Calu3 (cell line): ENCODE results near the gene GRK6. TPM values are rescaled to one million over a fixed set of nuclear protein-coding genes. Genes with fewer than 3 reads are reported as not detected.
A peak's percentile ranks its signal among the peaks of the same experiment; 100 is the strongest.

Experiments
- BruUV-seq: library from RNA; stranded (reverse); fragments of 400-500 nt; replicated peaks from 2 replicates; lab custom pipeline; 2021; lab: Mats Ljungman, UMichigan
- CTCF ChIA-PET: fragments of 300-600 bp; sonication (Branson Sonifier 250); formaldehyde crosslinking; loops from one replicate; lab custom pipeline; 2022; ENCODE audit warnings: antibody characterized with exemption; lab: Charles Lee
- DNase-seq: peaks from one replicate; pipeline ENCODE4 v3.0.0; 2022
- H3K27ac Mint-ChIP-seq: one replicate; pipeline ENCODE4 v1.8.0; 2022; ENCODE audit warnings: mixed read lengths; ENCODE audit not compliant: unreplicated experiment
- H3K27me3 Mint-ChIP-seq: one replicate; pipeline ENCODE4 v1.8.0; 2022; ENCODE audit warnings: mixed read lengths; ENCODE audit not compliant: unreplicated experiment
- H3K36me3 Mint-ChIP-seq: one replicate; pipeline ENCODE4 v1.8.0; 2022; ENCODE audit warnings: mild to moderate bottlenecking, moderate library complexity, mixed read lengths; ENCODE audit not compliant: insufficient read depth, unreplicated experiment
- H3K4me1 Mint-ChIP-seq: one replicate; pipeline ENCODE4 v1.8.0; 2022; ENCODE audit warnings: mild to moderate bottlenecking, low read depth, mixed read lengths; ENCODE audit not compliant: unreplicated experiment
- H3K4me3 Mint-ChIP-seq: one replicate; pipeline ENCODE4 v1.8.0; 2022; ENCODE audit warnings: mild to moderate bottlenecking, low read depth, moderate library complexity, mixed read lengths; ENCODE audit not compliant: unreplicated experiment
- H3K9me3 Mint-ChIP-seq: one replicate; pipeline ENCODE4 v1.8.0; 2022; ENCODE audit warnings: low read depth, mixed read lengths; ENCODE audit not compliant: unreplicated experiment
- intact Hi-C: fragments of 100-400 bp; cut with micrococcal nuclease; formaldehyde crosslinking; loops from one replicate; pipeline ENCODE4 v1.10.0; 2022; ENCODE audit not compliant: unreplicated experiment
- total RNA-seq: library from RNA; stranded (reverse); gene quantifications from 2 replicates; pipeline ENCODE4 v1.2.3, GENCODE V29; 2022
- TF ChIP-seq, protein P1 (sequence below): fragments of 200-600 bp; IDR thresholded peaks from one replicate; pipeline ENCODE4 v1.8.0; 2022; ENCODE audit warnings: antibody characterized with exemption; ENCODE audit not compliant: unreplicated experiment

GRK6 gene
- total RNA-seq, 1 experiment from 2014 or later: 72.6 TPM

DNA sequence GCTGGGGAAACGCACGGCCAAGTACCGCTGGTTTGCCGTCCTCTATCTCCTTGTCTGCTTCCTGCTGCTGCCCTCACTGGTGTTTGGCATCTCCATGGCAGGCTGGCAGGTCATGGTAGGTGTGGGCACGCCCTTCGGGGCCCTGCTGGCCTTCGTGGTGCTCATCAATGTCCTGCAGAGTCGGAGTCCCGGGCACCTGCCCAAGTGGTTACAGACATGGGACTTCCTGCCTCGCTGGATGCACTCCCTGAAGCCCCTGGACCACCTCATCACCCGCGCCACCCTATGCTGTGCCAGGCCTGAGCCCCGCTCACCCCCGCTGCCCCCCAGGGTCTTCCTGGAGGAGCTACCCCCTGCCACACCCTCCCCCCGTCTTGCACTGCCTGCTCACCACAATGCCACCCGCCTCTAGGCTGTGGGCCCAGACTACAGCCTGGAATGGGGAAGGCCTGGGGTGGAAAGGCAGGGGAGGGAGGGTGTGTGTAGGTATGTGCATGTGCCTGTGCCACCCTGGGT lies 28.5 kb upstream of the GRK6 start:
- no peak overlapping the region for H3K27ac Mint-ChIP-seq
- no peaks in the 10 kb centered on the region for H3K4me1 Mint-ChIP-seq
- no peaks in the 10 kb centered on the region for H3K9me3 Mint-ChIP-seq
- TF ChIP-seq, protein P1, sequence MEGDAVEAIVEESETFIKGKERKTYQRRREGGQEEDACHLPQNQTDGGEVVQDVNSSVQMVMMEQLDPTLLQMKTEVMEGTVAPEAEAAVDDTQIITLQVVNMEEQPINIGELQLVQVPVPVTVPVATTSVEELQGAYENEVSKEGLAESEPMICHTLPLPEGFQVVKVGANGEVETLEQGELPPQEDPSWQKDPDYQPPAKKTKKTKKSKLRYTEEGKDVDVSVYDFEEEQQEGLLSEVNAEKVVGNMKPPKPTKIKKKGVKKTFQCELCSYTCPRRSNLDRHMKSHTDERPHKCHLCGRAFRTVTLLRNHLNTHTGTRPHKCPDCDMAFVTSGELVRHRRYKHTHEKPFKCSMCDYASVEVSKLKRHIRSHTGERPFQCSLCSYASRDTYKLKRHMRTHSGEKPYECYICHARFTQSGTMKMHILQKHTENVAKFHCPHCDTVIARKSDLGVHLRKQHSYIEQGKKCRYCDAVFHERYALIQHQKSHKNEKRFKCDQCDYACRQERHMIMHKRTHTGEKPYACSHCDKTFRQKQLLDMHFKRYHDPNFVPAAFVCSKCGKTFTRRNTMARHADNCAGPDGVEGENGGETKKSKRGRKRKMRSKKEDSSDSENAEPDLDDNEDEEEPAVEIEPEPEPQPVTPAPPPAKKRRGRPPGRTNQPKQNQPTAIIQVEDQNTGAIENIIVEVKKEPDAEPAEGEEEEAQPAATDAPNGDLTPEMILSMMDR: no peak
- H3K27me3 Mint-ChIP-seq: no peaks in the 10 kb centered on the region
- no peak overlapping the region for H3K4me3 Mint-ChIP-seq
- CTCF ChIA-PET: interaction anchor here (0.7 kb wide), 1 partner anchor 99 kb away, joined by 3 read pairs; no protein-coding TSS in a partner anchor
- DNase-seq: no peak
- peaks cover 11% of the 10 kb centered on the region for H3K36me3 Mint-ChIP-seq
- intact Hi-C loops: no loop called here
- no TSS peak for BruUV-seq

DNA sequence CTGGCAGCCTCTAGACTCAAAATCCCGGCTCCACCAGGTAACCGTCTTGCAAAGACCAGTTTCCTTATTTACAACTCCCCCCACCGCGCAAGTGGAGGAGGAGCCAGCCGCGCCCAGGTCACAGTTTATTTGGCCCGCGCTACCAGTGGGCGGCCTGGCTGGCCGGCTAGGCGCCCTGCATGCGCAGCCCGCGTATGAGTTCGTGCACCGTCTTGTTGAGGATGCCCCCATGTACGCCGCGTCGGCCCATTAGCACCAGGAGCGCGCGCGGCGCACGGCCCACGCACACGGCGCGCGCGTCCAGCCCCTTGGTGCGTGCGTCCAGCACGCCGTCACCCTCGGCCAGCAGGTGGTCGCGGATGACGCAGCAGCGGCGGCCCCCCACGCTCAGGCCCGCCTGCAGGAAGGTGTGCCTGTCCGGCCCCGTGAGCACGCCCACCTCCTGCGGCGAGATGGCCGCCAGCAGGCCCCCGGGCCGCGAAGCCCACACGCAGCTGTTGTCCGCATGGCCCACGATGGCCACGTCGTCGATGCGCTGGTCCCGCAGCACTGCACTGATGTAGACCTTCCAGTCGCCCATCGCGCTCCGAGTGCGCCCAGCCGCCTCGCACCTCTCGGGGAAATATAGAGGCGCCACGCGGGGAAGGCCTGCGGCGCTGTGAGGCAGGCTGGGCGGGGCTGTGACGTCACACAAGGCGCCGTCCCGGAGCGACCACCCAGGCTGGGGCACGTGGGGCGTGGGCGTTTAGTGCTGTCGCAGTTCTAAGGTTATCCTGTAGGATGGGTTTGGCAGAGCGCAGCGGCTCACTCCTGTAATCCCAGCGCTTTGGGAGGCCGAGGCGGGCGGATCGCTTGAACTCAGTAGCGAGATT lies 26.2 kb upstream of the GRK6 start, which contains the start of gene PFN3:
Gene PFN3, minus strand, starts transcription at position 665 of the 872 bp plus-strand sequence. Its CDS starts 85 bp downstream, at position 580.
- H3K27ac Mint-ChIP-seq: no peak within 1 kb of the TSS
- H3K9me3 Mint-ChIP-seq: no peaks in the 10 kb centered on the region
- H3K36me3 Mint-ChIP-seq: peaks cover 34% of the 10 kb centered on the region
- no peak for DNase-seq
- BruUV-seq: no TSS peak
- H3K27me3 Mint-ChIP-seq: no peaks in the 10 kb centered on the region
- no peak within 1 kb of the TSS for H3K4me3 Mint-ChIP-seq
- TF ChIP-seq, protein P1: no peak
- intact Hi-C loops: no loop called here
- H3K4me1 Mint-ChIP-seq: peaks cover 9% of the 10 kb centered on the region
- CTCF ChIA-PET: interaction anchor here (5.2 kb wide), 1 partner anchor 46 kb away, joined by 57 read pairs; the partner anchor contains the start of gene PRR7

DNA sequence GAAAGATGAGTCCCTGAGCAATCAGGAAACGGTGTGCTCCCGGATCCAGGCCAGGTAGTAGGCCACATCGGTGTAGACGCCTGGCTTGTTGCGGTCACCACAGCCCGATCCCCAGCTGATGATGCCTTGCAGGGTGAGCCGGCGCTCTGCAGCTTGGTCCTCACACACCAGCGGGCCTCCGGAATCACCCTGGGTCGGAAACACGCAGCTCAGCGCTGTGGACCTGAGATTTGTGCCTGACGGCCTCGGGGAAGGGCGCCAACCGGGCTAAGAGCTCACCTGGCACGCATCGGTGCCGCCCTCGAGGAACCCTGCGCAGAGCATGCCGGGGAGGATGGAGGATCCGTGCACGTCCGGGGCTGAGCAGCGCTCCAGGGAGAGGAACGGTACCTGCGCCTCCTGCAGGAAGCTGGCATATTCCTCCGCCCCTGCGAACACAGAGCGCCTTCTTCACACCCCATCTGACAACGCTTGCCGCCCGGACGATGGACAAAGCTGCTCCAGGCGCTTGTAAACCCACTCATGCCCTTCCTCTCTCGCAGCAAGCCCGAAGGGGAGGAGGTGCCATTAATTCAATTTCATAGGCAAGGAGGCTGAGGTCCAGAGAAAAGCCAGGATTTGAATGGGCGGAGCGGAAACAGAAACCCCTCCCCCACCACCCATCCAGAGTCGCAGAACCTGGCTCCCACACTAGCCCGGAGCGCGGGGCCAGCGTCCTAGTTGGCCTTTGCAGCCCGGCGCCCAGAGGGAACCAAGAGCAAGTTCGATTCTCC lies 24.0 kb upstream of the GRK6 start:
- peak overlapping the region; percentile 77 for H3K4me3 Mint-ChIP-seq
- no peaks in the 10 kb centered on the region for H3K9me3 Mint-ChIP-seq
- TSS peak; percentile 41 for BruUV-seq
- intact Hi-C loops: loop anchor here (1.0 to 2.0 kb wide), 2 partner anchors 52 to 288 kb away; no protein-coding TSS in a partner anchor
- DNase-seq: peak; percentile 93
- peaks cover 35% of the 10 kb centered on the region for H3K36me3 Mint-ChIP-seq
- H3K4me1 Mint-ChIP-seq: peaks cover 9% of the 10 kb centered on the region
- peak overlapping the region; percentile 67 for H3K27ac Mint-ChIP-seq
- CTCF ChIA-PET: interaction anchor here (0.6 to 5.2 kb wide), 20 partner anchors 11 to 315 kb away, joined by 3 to 94 read pairs (median 6); partner anchors contain the start of genes FGFR4, GRK6, LMAN2 and PRR7
- TF ChIP-seq, protein P1: peak; percentile 81
- H3K27me3 Mint-ChIP-seq: no peaks in the 10 kb centered on the region
